GM19043 (cell line): ENCODE measurements around the gene FRMPD3.
"Not testable (repeated sequence)": the region's sequence is repeated elsewhere in the genome, so short reads cannot be mapped to it uniquely, and the experiment has no call there.

Experiments
- ATAC-seq: cut with Tn5 transposase; IDR thresholded peaks from one replicate; pipeline ENCODE4 v1.9.1; 2021; ENCODE audit warnings: low read depth; ENCODE audit not compliant: unreplicated experiment

FRMPD3 gene

DNA sequence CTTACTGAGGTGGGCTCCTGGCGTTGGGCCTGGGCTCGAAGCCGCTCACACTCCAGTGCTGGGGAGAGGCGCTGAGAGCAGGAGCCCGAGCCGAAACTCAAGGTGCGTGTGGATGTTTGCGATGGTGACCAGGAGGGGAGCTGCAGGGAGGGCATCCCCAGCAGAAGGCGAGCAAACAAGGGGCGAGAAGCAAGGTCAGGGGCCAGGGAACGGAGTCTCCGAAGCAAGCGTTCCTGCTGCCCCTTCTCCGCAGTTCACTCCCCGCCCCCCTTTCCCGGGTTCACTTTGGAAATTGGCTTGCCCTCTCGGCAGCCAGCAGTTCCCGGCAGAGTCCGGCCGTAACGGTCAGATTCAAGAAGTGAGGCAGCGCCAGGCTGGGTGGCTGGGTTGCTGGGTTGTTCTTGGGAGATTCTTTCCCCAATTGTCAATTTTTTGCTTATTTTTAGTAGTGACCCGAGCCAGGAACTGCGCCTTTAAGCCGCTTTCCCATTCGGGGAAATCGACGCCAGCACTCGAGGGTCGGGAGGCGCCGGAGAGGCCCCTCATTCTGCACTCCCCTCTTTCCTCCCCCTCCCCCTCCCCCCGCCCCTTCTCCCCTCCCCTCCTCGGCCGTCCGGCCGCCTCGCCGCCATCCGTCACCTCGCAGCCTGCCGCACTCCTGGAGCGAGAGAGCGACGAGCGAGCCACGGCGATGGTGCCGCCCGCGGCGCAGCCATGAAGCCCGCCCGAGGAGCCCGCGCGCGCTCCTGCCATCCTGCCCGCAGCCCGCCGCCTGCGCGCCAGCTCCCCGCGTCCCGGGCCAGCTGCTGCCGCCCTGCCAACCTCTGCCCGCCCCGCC, at the start of gene FRMPD3:
FRMPD3 (plus strand) TSS at position 655 of the 838 bp plus-strand sequence. CDS start 76,937 bp downstream, outside the sequence.
- ATAC-seq, result no peak

DNA sequence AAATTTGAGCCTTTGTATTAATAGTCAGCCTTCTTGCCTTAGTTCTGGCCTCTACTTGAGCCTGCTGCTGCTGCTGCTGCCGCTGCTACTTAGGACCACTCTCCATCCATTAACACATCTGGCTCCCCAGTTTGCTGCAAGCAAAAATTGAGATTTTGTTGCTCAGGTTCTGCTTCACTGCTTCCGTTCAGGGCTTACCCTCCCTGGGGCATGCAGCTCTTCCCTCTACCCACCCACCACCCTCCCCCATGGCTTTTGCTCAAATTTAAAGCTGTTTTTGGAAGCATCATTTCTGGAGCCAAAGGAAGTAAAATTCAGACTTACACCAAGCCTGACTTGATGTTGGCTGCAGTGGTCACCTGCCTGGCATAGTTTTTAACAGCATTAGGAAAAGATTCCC, 28.9 kb upstream of the FRMPD3 start:
- no peak for ATAC-seq

DNA sequence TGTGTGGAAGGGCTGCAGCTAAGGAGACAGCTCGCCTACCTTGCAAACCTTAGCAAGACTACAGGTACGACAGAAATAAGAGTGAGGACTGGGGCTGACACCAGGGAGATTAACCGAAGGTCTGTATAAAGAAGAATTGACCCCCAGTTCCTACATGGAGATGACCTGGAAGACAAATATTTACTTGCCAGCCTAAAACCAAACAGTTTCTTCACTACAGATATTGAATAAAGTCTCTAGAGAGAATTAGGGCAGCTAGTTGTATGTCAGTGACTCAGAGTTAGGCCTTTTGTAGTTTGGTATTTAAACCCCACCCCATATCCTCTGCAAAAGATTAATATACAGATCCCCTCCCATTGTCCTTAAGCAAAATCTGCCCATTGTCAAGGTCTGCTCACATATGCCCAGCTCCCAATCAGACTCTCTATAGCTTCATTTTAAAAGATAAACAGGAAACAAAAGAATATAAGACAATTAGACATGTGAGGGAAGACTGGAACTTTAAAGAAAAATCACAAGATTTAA, 28.1 kb upstream of the FRMPD3 start:
- ATAC-seq, result no peak

DNA sequence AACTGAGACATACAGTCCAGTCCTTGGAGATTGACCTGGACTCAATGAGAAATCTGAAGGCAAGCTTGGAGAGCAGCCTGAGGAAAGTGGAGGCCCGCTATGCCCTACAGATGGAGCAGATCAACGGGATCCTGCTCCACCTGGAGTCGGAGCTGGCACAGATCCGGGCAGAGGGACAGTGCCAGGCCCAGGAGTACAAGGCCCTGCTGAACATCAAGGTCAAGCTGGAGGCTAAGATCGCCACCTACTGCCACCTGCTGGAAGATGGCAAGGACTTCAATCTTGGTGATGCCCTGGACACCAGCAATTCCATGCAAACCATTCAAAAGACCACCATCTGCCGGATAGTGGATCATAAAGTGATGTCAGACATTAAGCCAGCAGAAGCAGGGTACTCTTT, 20.4 kb upstream of the FRMPD3 start:
- no peak for ATAC-seq

DNA sequence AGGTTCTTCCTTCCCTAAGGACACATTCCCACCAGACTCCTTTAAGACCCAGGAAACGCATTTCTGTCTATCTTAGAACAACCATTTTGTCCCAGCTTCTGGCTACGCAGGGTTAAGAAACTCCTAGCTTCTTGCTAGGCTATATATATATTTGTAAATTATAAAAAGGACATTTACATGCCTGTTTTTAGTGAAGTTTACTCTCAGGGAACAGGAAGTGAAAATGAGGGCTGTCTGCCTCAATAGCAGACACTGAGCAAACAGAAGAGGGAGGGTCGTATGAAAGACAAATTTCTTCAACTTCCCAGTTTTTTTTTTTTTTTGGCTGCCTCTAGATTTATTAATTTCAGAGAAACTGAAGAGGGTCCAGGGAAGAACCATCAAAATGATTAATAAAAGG, 9.3 kb upstream of the FRMPD3 start:
- no peak for ATAC-seq

DNA sequence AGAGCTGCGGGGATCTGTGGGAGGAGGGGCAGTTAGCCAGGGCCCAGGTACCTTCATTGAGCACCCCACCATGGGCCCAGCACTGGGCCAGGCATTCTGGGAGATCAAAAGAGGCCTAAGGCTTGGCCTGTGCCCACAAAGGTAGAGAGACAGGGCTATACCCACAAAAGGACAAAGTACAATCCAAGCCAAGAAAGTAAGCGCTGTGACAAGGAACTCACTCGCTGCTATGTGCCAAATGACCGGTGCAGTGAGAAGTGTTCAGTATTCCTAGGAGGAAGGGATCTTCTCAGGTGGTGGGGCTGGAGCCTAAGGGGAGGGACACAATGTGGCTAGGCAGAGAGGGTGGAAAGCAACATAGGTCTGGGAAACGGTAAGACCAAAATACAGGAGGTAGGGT, 8.8 kb upstream of the FRMPD3 start:
- ATAC-seq, result no peak

DNA sequence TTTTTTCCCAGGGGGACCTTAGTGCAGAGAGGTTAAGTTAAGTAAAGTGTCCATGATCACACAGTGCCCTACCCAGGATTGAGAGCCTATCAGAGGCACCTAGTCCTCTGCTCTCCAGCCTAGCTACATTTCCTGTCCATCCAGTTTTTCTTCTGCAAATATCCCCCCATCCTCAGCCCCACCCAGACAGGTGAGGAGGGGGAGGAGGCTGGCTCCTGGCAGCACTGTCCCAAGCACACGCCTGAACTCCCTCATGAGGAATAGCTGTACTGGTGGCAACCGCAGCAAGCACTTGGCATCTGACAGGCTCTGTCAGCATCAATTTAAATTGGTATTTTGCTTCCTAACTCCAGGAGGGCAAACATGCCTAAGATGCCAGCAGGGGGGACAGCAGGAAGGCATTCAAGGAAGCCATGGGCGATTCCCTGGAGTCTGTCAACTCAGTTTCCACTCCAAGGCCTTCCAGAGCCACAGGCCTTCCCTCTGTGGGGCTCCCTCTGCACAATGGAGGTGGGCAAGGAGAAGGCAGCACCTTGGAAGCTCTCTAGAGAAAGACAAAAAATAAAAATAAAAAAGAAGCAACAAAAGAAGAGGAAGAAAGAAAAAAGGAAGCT, 6.4 kb upstream of the FRMPD3 start:
- ATAC-seq, result no peak

DNA sequence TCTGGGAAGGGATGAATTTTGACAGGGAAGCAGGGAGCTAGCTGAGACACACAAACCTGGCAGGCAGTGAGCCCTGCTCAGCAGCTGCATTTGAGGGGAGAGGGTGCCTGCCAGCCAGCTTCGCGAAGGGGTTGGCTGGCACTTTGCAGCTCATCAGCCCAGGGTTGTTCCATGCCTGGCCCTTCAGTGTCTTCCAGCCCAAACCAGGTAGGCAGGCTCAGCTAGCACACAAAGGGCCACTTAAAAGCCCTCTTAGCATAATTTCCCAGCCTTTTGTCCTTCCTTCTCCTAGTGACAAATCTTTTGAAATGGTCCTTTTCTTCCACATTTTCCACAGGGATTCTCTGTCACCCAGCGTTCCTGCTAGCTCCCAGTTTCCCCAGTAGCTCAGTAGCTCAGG, 4.3 kb upstream of the FRMPD3 start:
- ATAC-seq, result no peak

DNA sequence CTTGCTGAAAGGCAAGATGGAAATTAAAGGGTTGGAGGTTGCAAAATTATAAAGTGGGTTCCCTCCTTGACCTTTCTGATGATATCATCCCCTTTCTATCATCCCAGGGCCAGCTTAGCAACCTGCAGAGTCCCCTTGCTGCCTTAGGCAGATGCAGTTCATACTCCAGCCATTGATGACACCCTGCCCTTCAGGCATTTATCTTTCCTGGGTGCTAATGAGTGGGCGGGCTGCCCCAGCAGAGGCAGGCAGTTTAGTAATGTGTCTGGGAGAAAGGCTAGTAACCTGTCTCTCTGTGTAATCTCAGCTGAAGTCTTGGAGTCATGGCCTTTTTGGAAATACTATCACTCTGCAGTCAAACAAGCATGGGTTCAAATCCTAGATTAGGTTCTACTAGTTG, 3.8 kb upstream of the FRMPD3 start:
- ATAC-seq, result no peak

DNA sequence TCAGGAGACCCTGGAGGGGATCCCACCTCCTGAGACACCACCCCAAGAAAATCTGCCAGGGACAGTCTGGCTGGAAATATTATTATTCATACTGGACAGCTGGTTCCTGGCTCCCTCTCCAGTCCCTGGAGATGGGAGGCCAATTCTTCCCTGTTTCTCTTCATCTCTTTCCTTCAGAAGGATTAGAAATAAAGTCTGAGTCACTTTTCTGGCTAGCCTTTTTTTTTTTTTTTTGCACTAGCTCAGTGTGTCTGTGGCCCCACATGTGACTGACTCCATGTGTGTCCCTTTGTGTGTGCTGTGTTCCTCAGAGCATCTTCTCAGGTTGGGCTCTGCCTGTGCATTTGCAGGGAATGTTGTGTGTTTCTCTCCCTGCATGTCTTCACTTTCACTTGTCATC, 1.8 kb upstream of the FRMPD3 start:
- ATAC-seq, result no peak

DNA sequence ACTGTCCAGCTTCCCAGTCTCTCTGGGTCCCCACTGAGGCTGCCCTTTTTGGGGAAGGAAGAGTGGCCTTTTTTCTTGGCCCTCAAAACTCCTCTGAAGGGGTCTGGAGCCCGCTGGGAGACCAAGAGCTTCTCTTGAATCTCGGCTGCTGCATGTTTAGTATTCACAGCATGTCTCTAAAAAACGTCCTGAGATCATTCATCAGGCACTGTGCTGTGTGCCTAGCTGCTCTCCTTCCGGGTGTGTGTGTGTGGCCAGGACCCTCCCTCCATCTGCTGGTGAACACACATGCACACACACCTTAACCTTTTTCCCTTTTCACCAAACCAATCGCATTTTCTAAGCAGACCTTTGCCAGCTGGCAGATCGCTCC, 841 bp upstream of the FRMPD3 start:
- no peak for ATAC-seq

DNA sequence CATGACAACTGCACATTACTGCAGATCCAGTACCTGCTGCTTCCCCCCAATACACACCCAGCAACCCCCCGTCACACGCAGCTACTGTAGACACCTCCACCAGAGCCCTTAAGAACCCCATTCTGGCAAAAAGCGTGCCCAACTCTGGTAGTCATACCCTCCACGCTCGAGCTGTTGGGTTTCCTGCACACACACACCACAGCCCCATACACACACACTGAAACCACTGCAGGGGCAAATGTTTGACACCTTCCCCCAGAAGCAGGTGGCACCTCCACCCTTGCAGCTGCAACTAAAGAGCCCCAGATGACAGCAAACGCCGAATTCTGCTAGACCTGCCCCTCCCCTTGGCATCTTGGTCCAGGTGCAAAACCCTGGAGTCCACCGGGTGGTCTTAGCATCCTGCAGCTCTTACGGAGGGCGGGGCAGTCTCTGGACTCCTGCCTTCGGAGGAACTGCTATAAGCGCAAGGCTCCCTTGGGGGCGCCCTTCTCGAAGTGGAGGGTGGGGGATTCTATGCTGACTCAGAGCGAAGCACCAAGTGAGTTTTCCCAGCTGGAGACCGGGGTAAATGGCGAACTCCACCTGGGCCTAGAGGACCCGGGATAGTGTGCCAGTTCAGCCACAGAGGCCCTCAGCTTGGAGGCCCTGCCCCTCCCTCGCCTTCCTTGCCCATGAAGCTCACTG, 1.5 kb downstream of the FRMPD3 start:
- ATAC-seq, result no peak

DNA sequence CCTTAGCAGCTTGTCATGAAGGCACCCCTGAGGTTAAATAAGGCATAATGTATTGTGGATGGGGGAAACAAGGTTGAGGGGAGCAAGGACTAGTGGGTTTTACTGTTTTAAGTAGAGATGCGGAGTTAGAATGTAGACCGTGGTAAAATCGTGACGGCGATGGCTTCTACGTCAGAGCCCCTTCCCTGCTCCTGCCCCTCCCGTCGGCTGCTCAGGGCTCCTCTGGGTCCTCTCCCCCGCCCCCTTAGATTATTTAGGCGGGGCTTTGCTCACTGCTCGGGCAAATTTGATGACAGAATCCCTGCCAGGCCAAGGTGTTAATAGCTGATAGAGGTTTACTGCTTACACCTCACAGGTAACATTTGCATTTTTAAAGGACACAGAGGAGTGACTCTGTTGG, 2.3 kb downstream of the FRMPD3 start:
- ATAC-seq, result no peak

DNA sequence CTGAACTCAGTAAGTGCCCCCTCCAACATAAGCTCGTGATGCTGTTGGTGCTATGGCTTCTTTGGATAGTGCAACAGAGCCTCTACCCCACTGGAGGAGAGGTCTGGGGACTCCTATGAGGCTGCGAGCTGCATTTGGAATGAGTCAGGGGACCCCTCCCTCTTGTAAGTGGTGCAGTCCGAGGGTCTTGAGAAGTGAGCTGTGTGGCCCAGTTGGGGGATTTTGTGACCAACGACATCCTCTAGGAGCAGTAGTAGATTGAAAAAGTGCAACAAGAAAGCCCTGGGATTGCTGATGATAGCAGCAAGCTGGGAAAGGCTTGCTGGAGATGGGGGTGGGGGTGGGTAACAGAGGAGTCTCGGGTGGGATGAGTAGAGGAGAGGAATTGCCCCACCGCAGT, 3.1 kb downstream of the FRMPD3 start:
- no peak for ATAC-seq

DNA sequence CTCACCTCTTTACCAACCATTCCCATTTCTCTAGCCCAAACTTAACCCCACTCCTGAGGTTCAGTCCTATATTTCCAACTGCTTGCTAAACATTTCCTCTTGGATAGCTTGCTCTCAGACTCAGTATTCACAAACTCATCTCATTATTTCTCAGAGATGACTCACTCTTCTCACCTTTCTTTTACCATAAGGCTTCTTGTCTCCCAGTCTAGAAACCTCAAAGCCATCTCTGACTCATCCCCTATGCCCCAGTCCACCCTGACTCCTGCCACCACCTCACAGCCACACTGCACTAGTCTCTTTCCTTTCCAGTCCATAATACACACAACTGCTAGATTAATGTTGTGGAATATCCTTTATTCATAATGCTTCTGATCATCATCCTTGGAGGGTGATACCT, 4.8 kb downstream of the FRMPD3 start:
- peak; percentile 64 for ATAC-seq

DNA sequence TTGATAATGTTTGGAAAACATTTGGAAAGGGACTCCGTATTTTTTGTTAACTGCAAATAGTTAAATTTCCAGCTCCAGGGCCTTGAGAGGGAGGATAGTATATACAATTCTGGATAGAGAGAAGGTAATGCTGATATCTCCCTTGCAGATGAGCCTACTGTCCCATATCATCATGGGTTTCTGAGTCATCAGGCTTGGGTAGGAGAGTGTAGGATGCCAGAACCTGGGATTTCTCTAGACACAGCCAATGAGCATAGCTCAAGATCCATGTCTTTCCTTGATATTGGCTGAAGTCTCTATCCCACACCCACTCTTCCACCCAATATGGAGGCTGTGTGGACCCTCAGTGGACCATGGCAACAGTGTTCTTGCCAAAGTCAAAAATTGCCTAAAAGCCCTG, 7.8 kb downstream of the FRMPD3 start:
- no peak for ATAC-seq

DNA sequence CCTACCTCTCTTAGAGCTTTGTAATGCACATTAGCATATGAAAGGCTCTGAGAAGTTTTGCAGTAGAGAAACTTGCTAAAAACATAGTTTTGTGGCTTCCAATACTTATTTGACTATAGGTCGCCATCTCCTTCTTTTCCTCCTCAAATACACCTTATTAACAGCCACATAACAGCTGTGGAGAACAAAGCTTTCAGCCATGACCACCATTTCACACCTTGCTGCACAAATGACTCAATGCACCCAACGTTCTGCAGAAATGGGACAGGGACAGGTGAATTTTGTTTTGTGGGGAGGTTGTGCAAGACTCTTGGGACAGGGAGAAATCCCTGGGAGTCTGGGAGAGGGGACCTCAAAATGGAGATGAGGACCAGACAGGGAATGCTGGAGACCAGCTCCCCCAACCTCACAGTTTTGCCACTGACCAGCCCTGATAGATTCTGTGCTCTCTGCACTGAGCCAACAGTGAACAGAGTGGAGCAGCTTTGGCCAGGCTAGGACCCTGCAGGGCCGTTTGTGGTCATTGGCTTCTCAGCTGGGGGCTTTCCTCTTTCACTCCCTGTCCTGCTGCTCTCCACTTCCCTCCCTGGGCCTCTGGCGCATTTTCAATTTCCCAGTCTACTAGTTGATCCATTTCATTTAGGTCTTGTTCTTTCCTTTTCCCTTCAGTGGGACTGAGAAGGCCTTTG, 16.6 kb downstream of the FRMPD3 start:
- ATAC-seq, result peak; percentile 93

DNA sequence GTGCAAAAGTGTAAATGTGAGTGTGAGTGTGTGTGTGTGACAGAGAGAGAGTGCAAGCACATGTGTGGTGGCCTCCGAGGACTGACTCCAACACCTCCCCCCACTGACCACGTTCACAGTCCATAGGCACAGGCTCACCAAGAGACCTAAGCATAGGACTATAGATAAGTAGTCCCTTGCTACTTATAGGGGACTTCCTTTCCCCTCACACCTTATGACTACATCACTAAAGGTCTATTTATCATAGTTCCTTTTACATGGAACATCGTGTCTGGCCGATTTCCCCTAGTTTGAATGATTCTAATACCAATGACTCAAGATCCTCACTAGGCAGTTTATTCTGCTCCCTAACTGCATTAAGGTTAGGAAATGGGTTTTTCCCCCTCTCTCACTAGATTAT, 17.8 kb downstream of the FRMPD3 start:
- no peak for ATAC-seq

DNA sequence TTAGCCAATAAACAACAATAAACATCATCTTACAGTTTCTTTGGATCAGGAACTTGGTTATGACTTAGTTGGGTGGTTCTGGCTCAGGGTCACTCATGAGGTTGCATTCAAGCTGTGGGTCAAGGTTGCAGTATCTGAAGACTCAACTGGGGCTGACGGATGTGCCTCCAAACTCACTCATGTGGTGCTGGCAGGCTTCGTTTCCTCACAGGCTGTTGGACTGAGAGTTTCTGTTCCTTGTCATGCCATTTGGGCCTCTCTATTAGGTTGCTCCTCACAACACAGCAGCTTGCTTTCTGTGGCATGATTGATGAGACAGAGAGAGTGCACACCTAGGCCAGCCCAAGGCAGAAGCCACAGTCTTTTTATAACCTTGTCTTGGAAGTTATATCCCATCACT, 20.7 kb downstream of the FRMPD3 start:
- no peak for ATAC-seq

DNA sequence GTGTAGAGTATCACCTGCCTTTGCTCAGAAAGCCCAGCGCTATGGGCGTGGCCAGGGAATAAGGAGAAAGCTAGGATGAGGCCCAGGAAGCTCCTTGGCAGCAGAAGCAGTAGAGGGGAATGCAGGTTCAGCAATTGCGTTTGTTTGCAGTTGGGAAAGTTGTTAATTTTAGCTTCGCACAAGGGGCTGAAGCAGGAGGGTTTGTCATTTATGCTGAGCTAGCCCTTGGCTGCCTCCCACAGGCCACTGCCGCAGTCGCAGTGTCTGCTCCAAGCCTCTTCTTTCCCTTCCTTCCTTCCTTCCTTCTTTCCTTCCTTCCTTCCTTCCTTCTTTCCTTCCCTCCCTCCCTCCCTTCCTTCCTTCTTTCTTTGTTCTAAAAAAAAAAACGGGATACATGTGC, 21.5 kb downstream of the FRMPD3 start:
- no peak for ATAC-seq

DNA sequence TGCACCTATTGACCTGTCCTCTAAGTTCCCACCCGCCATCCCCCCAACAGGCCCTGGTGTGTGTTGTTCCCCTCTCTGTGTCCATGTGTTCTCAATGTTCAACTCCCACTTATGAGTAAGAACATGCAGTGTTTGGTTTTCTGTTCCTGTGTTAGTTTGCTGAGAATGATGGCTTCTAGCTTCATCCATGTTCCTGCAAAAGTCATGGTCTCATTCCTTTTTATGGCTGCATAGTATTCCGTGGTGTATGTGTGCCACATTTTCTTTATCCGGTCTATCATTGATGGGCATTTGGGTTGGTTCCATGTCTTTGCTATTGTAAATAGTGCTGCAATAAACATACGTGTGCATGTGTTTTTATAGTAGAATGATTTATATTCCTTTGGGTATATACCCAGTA, 22.0 kb downstream of the FRMPD3 start:
- ATAC-seq, result not testable (repeated sequence)
